Measurements from ENCODE around the gene LRRC26.

DNA sequence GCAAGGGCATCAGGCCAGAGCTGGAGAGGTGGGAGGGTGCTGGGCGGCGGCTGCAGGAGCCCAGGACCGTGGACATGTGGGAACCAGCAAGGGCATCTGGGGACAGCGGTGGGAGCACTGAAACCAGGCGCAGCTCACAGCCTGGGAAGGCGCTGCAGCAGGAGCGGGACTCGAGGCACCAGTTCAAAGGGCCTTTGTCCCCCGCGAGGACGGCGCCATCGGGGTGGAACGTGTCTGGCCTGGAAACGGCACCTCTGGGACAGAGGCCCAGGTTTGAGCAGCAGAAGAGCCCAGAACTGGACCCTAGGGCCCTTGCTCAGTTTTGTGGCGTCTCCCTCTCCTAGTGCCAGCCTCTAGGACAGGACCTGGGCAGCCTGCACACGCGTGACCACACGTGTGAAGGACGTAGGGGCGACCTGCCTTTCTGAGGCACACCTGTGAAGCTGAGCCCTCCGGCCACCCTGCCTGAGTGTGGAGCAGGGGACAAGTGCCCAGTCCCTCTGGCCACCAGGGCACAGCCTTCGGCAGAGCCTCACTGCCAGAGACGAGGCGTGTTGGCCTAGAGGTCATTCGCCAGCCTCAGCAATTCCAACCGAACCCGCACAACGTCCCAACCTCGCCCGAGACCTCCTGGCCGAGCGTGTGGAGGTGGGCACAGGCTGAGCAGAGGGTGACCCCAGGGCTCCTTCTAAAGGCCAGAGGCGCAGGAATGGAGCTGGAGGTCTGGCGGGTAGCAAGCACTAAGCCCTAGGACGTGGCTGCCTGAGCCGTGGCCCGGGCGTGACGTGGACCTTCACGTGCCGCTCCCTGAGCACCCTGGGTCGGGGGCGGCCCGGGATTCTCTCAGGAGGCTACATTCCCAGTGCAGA, 4.2 kb upstream of the LRRC26 start:
- no peak for TF ChIP-seq POLR2A (IDR thresholded peaks at IDR 0.05)
- TF ChIP-seq, protein P1, sequence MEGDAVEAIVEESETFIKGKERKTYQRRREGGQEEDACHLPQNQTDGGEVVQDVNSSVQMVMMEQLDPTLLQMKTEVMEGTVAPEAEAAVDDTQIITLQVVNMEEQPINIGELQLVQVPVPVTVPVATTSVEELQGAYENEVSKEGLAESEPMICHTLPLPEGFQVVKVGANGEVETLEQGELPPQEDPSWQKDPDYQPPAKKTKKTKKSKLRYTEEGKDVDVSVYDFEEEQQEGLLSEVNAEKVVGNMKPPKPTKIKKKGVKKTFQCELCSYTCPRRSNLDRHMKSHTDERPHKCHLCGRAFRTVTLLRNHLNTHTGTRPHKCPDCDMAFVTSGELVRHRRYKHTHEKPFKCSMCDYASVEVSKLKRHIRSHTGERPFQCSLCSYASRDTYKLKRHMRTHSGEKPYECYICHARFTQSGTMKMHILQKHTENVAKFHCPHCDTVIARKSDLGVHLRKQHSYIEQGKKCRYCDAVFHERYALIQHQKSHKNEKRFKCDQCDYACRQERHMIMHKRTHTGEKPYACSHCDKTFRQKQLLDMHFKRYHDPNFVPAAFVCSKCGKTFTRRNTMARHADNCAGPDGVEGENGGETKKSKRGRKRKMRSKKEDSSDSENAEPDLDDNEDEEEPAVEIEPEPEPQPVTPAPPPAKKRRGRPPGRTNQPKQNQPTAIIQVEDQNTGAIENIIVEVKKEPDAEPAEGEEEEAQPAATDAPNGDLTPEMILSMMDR (IDR thresholded peaks at IDR 0.05) = no peak
